OCI-LY3 (cell line): ENCODE measurements around the gene LRRC4.

ENCODE experiments used
- H2AFZ ChIP-seq: fragments of 200-600, 300-600 bp; shearing (Covaris generic); 2 replicates; pipeline ENCODE4 v1.6.0; 2014; ENCODE audit warnings: antibody characterized with exemption, low read depth, low read length
- H3K27ac ChIP-seq: fragments of 200-600, 300-600 bp; sonication (generic); 2 replicates; pipeline ENCODE4 v1.5.1; 2014; ENCODE audit warnings: mild to moderate bottlenecking, low read length, moderate library complexity, mixed read lengths
- H3K27me3 ChIP-seq: fragments of 200-600, 300-600 bp; sonication (generic); 2 replicates; pipeline ENCODE4 v1.6.1; 2014; ENCODE audit warnings: low read depth, low read length, mixed read lengths
- H3K36me3 ChIP-seq: fragments of 200-600, 300-600 bp; sonication (generic); replicated peaks from 2 replicates; pipeline ENCODE3; 2014; ENCODE audit warnings: low read depth, low read length, mixed read lengths
- H3K4me1 ChIP-seq: fragments of 300-600, 200-600 bp; sonication (generic); 2 replicates; pipeline ENCODE4 v1.6.1; 2014; ENCODE audit warnings: low read length, mixed read lengths
- H3K4me2 ChIP-seq: fragments of 200-600, 300-600 bp; sonication (generic); 2 replicates; pipeline ENCODE4 v1.6.1; 2014; ENCODE audit warnings: low read length, mixed read lengths
- H3K4me3 ChIP-seq: fragments of 300-600, 200-600 bp; sonication (generic); 2 replicates; pipeline ENCODE4 v1.5.1; 2014; ENCODE audit warnings: antibody characterized with exemption, mild to moderate bottlenecking, low read length, moderate library complexity
- H3K79me2 ChIP-seq: fragments of 300-600, 200-600 bp; shearing (Covaris generic); 2 replicates; pipeline ENCODE4 v1.6.1; 2014; ENCODE audit warnings: mild to moderate bottlenecking, low read length, mixed read lengths
- H3K9ac ChIP-seq: fragments of 300-600, 200-600 bp; shearing (Covaris generic); 2 replicates; pipeline ENCODE4 v1.6.0; 2014; ENCODE audit warnings: mild to moderate bottlenecking, low read length, moderate library complexity
- H3K9me3 ChIP-seq: fragments of 200-600, 300-600 bp; shearing (Covaris generic); 2 replicates; pipeline ENCODE4 v1.6.1; 2014; ENCODE audit warnings: low read length, mixed read lengths; ENCODE audit not compliant: insufficient read depth
- H4K20me1 ChIP-seq: fragments of 200-600, 300-600 bp; sonication (generic); 2 replicates; pipeline ENCODE4 v1.6.1; 2016; ENCODE audit warnings: low read length, mixed read lengths; ENCODE audit not compliant: insufficient read depth
- CTCF ChIP-seq: fragments of 200-600, 300-600 bp; sonication (generic); IDR thresholded peaks from 2 replicates; pipeline ENCODE4 v1.5.1; 2014; ENCODE audit warnings: antibody characterized with exemption, low read length, low read depth
- EZH2phosphoT487 ChIP-seq: fragments of 200-600 bp; shearing (Covaris generic); IDR thresholded peaks from 2 replicates; pipeline ENCODE4 v1.6.1; 2018; ENCODE audit warnings: antibody characterized with exemption, mixed run types, low read depth

LRRC4 gene

GRCh38 chr7:128031901-128032604 lies 816 bp upstream of the LRRC4 start:
- TF ChIP-seq CTCF (no peak), EZH2phosphoT487 (no peak)
- Histone ChIP-seq H3K9me3 (no peaks in the 10 kb centered on the region), H2AFZ (no peak overlapping the region), H3K27ac (no peak overlapping the region), H3K27me3 (no peaks in the 10 kb centered on the region), H3K36me3 (peaks cover 22% of the 10 kb centered on the region), H3K4me1 (peaks cover 24% of the 10 kb centered on the region), H3K79me2 (peaks cover 6% of the 10 kb centered on the region; the same call in 1 of the 2 replicates), H3K4me3 (no peak overlapping the region), H3K9ac (no peak overlapping the region), H4K20me1 (peaks cover 38% of the 10 kb centered on the region), H3K4me2 (no peak overlapping the region)

- no peak overlapping the region for H3K4me2 ChIP-seq
- H3K9ac ChIP-seq, result no peak overlapping the region
- peaks cover 22% of the 10 kb centered on the region for H3K36me3 ChIP-seq
- TF ChIP-seq CTCF, result no peak
- H2AFZ ChIP-seq, result no peak overlapping the region
- H3K9me3 ChIP-seq, result no peaks in the 10 kb centered on the region
- no peak overlapping the region for H3K4me3 ChIP-seq
- peaks cover 28% of the 10 kb centered on the region for H4K20me1 ChIP-seq
- H3K79me2 ChIP-seq, result peaks cover 3% of the 10 kb centered on the region; the same call in 1 of the 2 replicates
- H3K4me1 ChIP-seq, result peaks cover 6% of the 10 kb centered on the region
- no peak overlapping the region for H3K27ac ChIP-seq
- H3K27me3 ChIP-seq, result no peaks in the 10 kb centered on the region
These were observed 979 bp downstream of the LRRC4 start for GRCh38 chr7:128030263-128030653.

GRCh38 chr7:128029405-128029995 lies 1.7 kb downstream of the LRRC4 start:
- H3K36me3 ChIP-seq, result peaks cover 25% of the 10 kb centered on the region
- no peak overlapping the region for H3K9ac ChIP-seq
- no peaks in the 10 kb centered on the region for H3K27me3 ChIP-seq
- H3K4me1 ChIP-seq, result no peaks in the 10 kb centered on the region
- H3K4me3 ChIP-seq, result no peak overlapping the region
- peaks cover 20% of the 10 kb centered on the region for H4K20me1 ChIP-seq
- H3K79me2 ChIP-seq, result peaks cover 3% of the 10 kb centered on the region; the same call in 1 of the 2 replicates
- no peak overlapping the region for H2AFZ ChIP-seq
- TF ChIP-seq EZH2phosphoT487 (no peak), CTCF (no peak)
- H3K4me2 ChIP-seq, result no peak overlapping the region
- no peaks in the 10 kb centered on the region for H3K9me3 ChIP-seq
- H3K27ac ChIP-seq, result no peak overlapping the region

- Histone ChIP-seq H3K4me2 (no peak overlapping the region), H3K36me3 (peaks cover 32% of the 10 kb centered on the region), H4K20me1 (peaks cover 13% of the 10 kb centered on the region; the same call in 1 of the 2 replicates), H2AFZ (no peak overlapping the region), H3K79me2 (peaks cover 3% of the 10 kb centered on the region; the same call in 1 of the 2 replicates), H3K27ac (no peak overlapping the region), H3K27me3 (no peaks in the 10 kb centered on the region), H3K9ac (no peak overlapping the region), H3K9me3 (no peaks in the 10 kb centered on the region), H3K4me3 (no peak overlapping the region), H3K4me1 (no peaks in the 10 kb centered on the region)
- no peak for TF ChIP-seq CTCF
These were observed 3.7 kb downstream of the LRRC4 start for GRCh38 chr7:128027485-128027980.
